Panc1 (cell line): ENCODE data around the gene LTN1. TPM values are rescaled to one million over a fixed set of nuclear protein-coding genes. Genes with fewer than 3 reads are reported as not detected.

Experiments used
- ATAC-seq: fragments of 200-7000 bp; cut with Tn5 transposase; 2 replicates; pipeline ENCODE4 v1.9.1; 2020; ENCODE audit warnings: mild to moderate bottlenecking, moderate library complexity
- BruUV-seq: library from RNA; stranded (reverse); fragments of 400-500 nt; replicated peaks from 2 replicates; lab custom pipeline; 2021; lab: Mats Ljungman, UMichigan
- CTCF ChIA-PET: fragments of 300-600 bp; sonication (Branson Sonifier 250); formaldehyde crosslinking; loops from one replicate; lab custom pipeline; 2022; ENCODE audit warnings: antibody characterized with exemption; lab: Charles Lee
- POLR2A ChIA-PET: fragments of 300-600 bp; sonication (Branson Sonifier 250); formaldehyde crosslinking; loops from one replicate; lab custom pipeline; 2022; ENCODE audit warnings: antibody characterized with exemption; lab: Charles Lee
- DNase-seq: peaks from one replicate; pipeline ENCODE4 v3.0.0-alpha.2; 2010; ENCODE audit warnings: low read depth, low spot score
- H3K27ac ChIP-seq: 2 replicates; pipeline ENCODE4 v1.5.1; 2011; ENCODE audit warnings: mild to moderate bottlenecking, low read length, inconsistent platforms
- H3K27me3 ChIP-seq: fragments of 200-500 bp; sonication (Bioruptor generic); 2 replicates; pipeline ENCODE4 v1.6.0; 2014; ENCODE audit warnings: low read length, inconsistent platforms; ENCODE audit not compliant: control insufficient read depth, insufficient read depth
- H3K36me3 ChIP-seq: fragments of 200-500 bp; sonication (Bioruptor generic); 2 replicates; pipeline ENCODE4 v1.5.1; 2014; ENCODE audit warnings: inconsistent platforms, mild to moderate bottlenecking, low read length, moderate library complexity; ENCODE audit not compliant: control insufficient read depth, insufficient read depth
- H3K4me1 ChIP-seq: 2 replicates; pipeline ENCODE4 v1.5.1; 2011; ENCODE audit warnings: inconsistent platforms, mild to moderate bottlenecking, low read length, moderate library complexity; ENCODE audit not compliant: control insufficient read depth, insufficient read depth
- H3K4me3 ChIP-seq, 2 experiments: 2 replicates each; pipeline ENCODE4 v1.5.1; 2011 to 2012; ENCODE audit warnings: low read depth in 2 of 2, low read length in 2 of 2, mild to moderate bottlenecking in 2 of 2, inconsistent platforms in 1 of 2, moderate library complexity in 1 of 2
- H3K9me3 ChIP-seq: fragments of 200-500 bp; sonication (Bioruptor generic); 2 replicates; pipeline ENCODE4 v1.5.1; 2014; ENCODE audit warnings: low read depth, mild to moderate bottlenecking, inconsistent platforms, low read length, moderate library complexity; ENCODE audit not compliant: control insufficient read depth, insufficient read depth
- POLR2AphosphoS5 ChIP-seq: IDR thresholded peaks from 2 replicates; pipeline ENCODE4 v1.6.1; 2012; ENCODE audit warnings: mild to moderate bottlenecking, low read depth, low read length, moderate library complexity
- SIN3A ChIP-seq: IDR thresholded peaks from 2 replicates; pipeline ENCODE4 v1.6.1; 2012; ENCODE audit warnings: low read depth, mild to moderate bottlenecking, low read length, moderate library complexity, borderline replicate concordance; ENCODE audit not compliant: insufficient read depth
- TCF7L2 ChIP-seq: IDR thresholded peaks from 2 replicates; pipeline ENCODE4 v1.6.1; 2011; ENCODE audit warnings: mild to moderate bottlenecking, low read depth, low read length, inconsistent platforms
- in situ Hi-C: cut with HindIII; loops from 2 replicates; pipeline ENCODE4 v1.10.0; 2016; ENCODE audit warnings: low sequenced_read_pairs, low pct_unique_long_range_greater_than_20kb
- intact Hi-C: fragments of 100-400 bp; cut with micrococcal nuclease; formaldehyde crosslinking; loops from one replicate; pipeline ENCODE4 v1.10.0; 2022; ENCODE audit not compliant: unreplicated experiment
- total RNA-seq: library from RNA; stranded (reverse); gene quantifications from one replicate; pipeline ENCODE4 v1.2.1, GENCODE V29; 2021; ENCODE audit not compliant: unreplicated experiment
- TF ChIP-seq, protein P1 (sequence below): fragments of 450-650 bp; IDR thresholded peaks from 2 replicates; pipeline ENCODE4 v1.5.1; 2017; ENCODE audit warnings: mild to moderate bottlenecking
- TF ChIP-seq, protein P2 (sequence below), 2 experiments: IDR thresholded peaks; 2 replicates each; pipeline ENCODE4 v1.6.1; 2011 to 2012; ENCODE audit warnings: low read depth in 2 of 2, control low read depth in 1 of 2, low read length in 1 of 2, mild to moderate bottlenecking in 1 of 2, moderate library complexity in 1 of 2; ENCODE audit not compliant: insufficient read depth in 1 of 2

LTN1 gene
- total RNA-seq, 1 experiment from 2014 or later = 19.7 TPM

DNA sequence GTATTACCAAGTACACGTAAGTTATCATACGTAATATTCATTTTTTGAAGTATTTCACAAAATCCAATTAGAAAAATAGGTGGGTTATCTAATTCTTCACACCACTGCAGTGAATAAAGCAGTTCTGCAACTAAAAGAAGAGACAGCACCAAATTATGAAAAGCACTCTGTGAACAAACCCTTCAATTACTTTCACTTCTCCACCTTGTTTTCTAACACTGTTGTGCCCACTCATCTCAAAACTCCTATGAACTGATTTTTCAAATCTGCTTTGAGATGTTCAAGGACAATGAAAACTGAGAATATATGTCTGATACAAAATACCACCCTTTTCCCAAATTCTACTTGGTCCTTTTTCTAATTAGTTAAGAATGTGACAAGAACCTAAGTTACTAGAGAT lies 39.4 kb downstream of the LTN1 start:
- Histone ChIP-seq H3K4me3 (no peak overlapping the region), H3K9me3 (no peaks in the 10 kb centered on the region), H3K27ac (no peak overlapping the region), H3K36me3 (peaks cover 5% of the 10 kb centered on the region; the same call in 1 of the 2 replicates), H3K4me1 (no peaks in the 10 kb centered on the region), H3K27me3 (no peaks in the 10 kb centered on the region)
- intact Hi-C loops (no loop called here), in situ Hi-C loops (no loop called here)
- TF ChIP-seq POLR2AphosphoS5 (no peak), TCF7L2 (no peak), SIN3A (no peak)
- TF ChIP-seq, protein P1, sequence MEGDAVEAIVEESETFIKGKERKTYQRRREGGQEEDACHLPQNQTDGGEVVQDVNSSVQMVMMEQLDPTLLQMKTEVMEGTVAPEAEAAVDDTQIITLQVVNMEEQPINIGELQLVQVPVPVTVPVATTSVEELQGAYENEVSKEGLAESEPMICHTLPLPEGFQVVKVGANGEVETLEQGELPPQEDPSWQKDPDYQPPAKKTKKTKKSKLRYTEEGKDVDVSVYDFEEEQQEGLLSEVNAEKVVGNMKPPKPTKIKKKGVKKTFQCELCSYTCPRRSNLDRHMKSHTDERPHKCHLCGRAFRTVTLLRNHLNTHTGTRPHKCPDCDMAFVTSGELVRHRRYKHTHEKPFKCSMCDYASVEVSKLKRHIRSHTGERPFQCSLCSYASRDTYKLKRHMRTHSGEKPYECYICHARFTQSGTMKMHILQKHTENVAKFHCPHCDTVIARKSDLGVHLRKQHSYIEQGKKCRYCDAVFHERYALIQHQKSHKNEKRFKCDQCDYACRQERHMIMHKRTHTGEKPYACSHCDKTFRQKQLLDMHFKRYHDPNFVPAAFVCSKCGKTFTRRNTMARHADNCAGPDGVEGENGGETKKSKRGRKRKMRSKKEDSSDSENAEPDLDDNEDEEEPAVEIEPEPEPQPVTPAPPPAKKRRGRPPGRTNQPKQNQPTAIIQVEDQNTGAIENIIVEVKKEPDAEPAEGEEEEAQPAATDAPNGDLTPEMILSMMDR = no peak
- TF ChIP-seq, protein P2, sequence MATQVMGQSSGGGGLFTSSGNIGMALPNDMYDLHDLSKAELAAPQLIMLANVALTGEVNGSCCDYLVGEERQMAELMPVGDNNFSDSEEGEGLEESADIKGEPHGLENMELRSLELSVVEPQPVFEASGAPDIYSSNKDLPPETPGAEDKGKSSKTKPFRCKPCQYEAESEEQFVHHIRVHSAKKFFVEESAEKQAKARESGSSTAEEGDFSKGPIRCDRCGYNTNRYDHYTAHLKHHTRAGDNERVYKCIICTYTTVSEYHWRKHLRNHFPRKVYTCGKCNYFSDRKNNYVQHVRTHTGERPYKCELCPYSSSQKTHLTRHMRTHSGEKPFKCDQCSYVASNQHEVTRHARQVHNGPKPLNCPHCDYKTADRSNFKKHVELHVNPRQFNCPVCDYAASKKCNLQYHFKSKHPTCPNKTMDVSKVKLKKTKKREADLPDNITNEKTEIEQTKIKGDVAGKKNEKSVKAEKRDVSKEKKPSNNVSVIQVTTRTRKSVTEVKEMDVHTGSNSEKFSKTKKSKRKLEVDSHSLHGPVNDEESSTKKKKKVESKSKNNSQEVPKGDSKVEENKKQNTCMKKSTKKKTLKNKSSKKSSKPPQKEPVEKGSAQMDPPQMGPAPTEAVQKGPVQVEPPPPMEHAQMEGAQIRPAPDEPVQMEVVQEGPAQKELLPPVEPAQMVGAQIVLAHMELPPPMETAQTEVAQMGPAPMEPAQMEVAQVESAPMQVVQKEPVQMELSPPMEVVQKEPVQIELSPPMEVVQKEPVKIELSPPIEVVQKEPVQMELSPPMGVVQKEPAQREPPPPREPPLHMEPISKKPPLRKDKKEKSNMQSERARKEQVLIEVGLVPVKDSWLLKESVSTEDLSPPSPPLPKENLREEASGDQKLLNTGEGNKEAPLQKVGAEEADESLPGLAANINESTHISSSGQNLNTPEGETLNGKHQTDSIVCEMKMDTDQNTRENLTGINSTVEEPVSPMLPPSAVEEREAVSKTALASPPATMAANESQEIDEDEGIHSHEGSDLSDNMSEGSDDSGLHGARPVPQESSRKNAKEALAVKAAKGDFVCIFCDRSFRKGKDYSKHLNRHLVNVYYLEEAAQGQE (IDR thresholded peaks at IDR 0.05; ENCODE audit: insufficient read depth in 1 of 2, low read depth in 2 of 2, low read length in 1 of 2) = no peak
- ChIA-PET CTCF (no interaction called here), POLR2A (no interaction called here)
- BruUV-seq = no TSS peak
- no peak for DNase-seq
- no peak for ATAC-seq

- ChIA-PET POLR2A (no interaction called here), CTCF (no interaction called here)
- H3K9me3 ChIP-seq = no peaks in the 10 kb centered on the region
- H3K27me3 ChIP-seq = no peaks in the 10 kb centered on the region
- ATAC-seq (no peak), DNase-seq (no peak)
- in situ Hi-C loops = no loop called here
- no TSS peak for BruUV-seq
- TF ChIP-seq SIN3A (no peak), TCF7L2 (no peak), POLR2AphosphoS5 (no peak)
- TF ChIP-seq, protein P2 (IDR thresholded peaks at IDR 0.05; ENCODE audit: insufficient read depth in 1 of 2, low read depth in 2 of 2, low read length in 1 of 2) = no peak
- TF ChIP-seq, protein P1 = no peak
- peaks cover 5% of the 10 kb centered on the region; the same call in 1 of the 2 replicates for H3K36me3 ChIP-seq
- H3K4me3 ChIP-seq = no peak overlapping the region
- intact Hi-C loops = no loop called here
- no peak overlapping the region for H3K27ac ChIP-seq
- H3K4me1 ChIP-seq = no peaks in the 10 kb centered on the region
These were observed 40.0 kb downstream of the LTN1 start for GRCh38 chr21:28952686-28953085.
